Transverse colon (tissue), 4 donors: ENCODE results near the gene NBAS. TPM values are rescaled to one million over a fixed set of nuclear protein-coding genes. Genes with fewer than 3 reads are reported as not detected.
A peak's percentile ranks its signal among the peaks of the same experiment; 100 is the strongest.

ENCODE experiments used
- DNase-seq: peaks from one replicate; pipeline ENCODE4 v3.0.0-alpha.2; 2019
- H3K27ac ChIP-seq, 4 donors: fragments of 200-600 bp; sonication (generic); 2 replicates each; pipeline ENCODE4 v1.5.1; 2016 to 2018; ENCODE audit warnings: inconsistent platforms in 4 of 4
- H3K27me3 ChIP-seq: fragments of 200-600 bp; sonication (generic); 2 replicates; pipeline ENCODE4 v1.5.1; 2017; ENCODE audit warnings: inconsistent platforms
- H3K36me3 ChIP-seq, 4 donors: fragments of 200-600 bp; sonication (generic); 2 replicates each; pipeline ENCODE4 v1.5.1; 2017 to 2019; ENCODE audit warnings: inconsistent platforms in 4 of 4
- H3K4me1 ChIP-seq, 4 donors: fragments of 200-600 bp; sonication (generic); 2 replicates each; pipeline ENCODE4 v1.5.1; 2017 to 2020; ENCODE audit warnings: inconsistent platforms in 4 of 4
- H3K4me3 ChIP-seq, 4 donors: fragments of 200-600 bp; sonication (generic); 1 replicate in 1 of 4; 2 replicates in 3 of 4; pipeline versions ENCODE4 v1.5.1 to v1.6.1; 2017 to 2019; ENCODE audit warnings: inconsistent platforms in 4 of 4
- H3K9me3 ChIP-seq, 2 donors: fragments of 200-600 bp; sonication (generic); 2 replicates each; pipeline ENCODE4 v1.5.1; 2017 to 2019; ENCODE audit warnings: inconsistent platforms in 2 of 2
- EP300 ChIP-seq: sonication (generic); formaldehyde crosslinking; IDR thresholded peaks from one replicate; pipeline ENCODE4 v1.6.1; 2017; ENCODE audit warnings: antibody characterized with exemption, low read depth
- POLR2A ChIP-seq: fragments of 450-650 bp; IDR thresholded peaks from one replicate; pipeline ENCODE4 v1.6.1; 2016; ENCODE audit warnings: antibody characterized with exemption, mild to moderate bottlenecking, moderate library complexity
- POLR2AphosphoS5 ChIP-seq, 3 donors: sonication (generic); formaldehyde crosslinking; IDR thresholded peaks; one replicate each; pipeline ENCODE4 v1.6.1; 2016; ENCODE audit warnings: antibody characterized with exemption in 3 of 3
- WGBS, 2 donors: methylation state at CpG; one replicate each; pipeline ENCODE4 v1.1.5; 2018; ENCODE audit warnings: low coverage in 1 of 2; 5-methylcytosine and 5-hydroxymethylcytosine counted together
- in situ Hi-C, 4 donors: fragments of 200-750 bp; cut with MboI; loops; one replicate each; pipeline versions ENCODE4 v1.15.0 to v1.15.1; 2017; ENCODE audit warnings: low sequenced_read_pairs in 3 of 4, low pct_ligation_motif_present in 1 of 4, low pct_unique_long_range_greater_than_20kb in 1 of 4
- intact Hi-C: fragments of 100-400 bp; cut with DNase I; formaldehyde crosslinking; loops from one replicate; pipeline ENCODE4 v1.15.1; 2023; ENCODE audit warnings: low total_unique reads
- total RNA-seq, 4 donors: library from RNA; depleted of rRNA; stranded (reverse); fragments of >200 nt; gene quantifications; one replicate each; pipeline ENCODE4 v1.1.0, GENCODE V29; 2016
- TF ChIP-seq, protein P1 (sequence below), 5 experiments: fragments of 200-600 bp in 3 of 5; fragments of 450-650 bp in 2 of 5; sonication (generic) in 3 of 5; IDR thresholded peaks; 1 replicate in 2 of 5; 2 replicates in 3 of 5; pipeline ENCODE4 v1.5.1; 2016 to 2017; ENCODE audit warnings: antibody characterized with exemption in 5 of 5, inconsistent platforms in 3 of 5, mild to moderate bottlenecking in 2 of 5, moderate library complexity in 1 of 5

The NBAS gene
- total RNA-seq, 4 donors from 2014 or later, result 30.6 to 43.2 (median 34.5) TPM

DNA sequence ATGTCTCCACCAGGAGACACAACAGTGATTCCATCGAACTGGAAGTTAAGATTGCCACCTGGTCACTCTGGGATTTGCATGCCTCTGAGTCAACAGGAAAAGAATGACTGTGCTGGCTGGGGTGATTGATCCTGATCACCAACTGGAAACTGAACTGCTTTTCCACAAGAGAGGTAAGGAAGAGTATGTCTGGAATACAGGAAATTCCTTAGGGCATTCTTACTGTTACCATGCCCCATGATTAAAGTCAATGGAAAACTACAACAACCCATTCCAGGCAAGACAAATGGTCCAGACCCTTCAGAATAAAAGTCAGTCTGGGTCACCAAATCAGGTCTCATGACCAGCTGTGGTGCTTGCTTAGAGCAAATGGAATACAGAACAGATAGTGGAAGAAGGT is 18.5 kb upstream of the NBAS start:
- H3K4me1 ChIP-seq, result no peaks in the 10 kb centered on the region
- H3K9me3 ChIP-seq, result no peaks in the 10 kb centered on the region
- intact Hi-C loops (no loop called here), in situ Hi-C loops (no loop called here)
- no peak overlapping the region for H3K27ac ChIP-seq
- 67 to 78% methylated on average over 1 of the region's 1 CpG for WGBS, 2 donors
- no peak for TF ChIP-seq EP300
- TF ChIP-seq, protein P1, sequence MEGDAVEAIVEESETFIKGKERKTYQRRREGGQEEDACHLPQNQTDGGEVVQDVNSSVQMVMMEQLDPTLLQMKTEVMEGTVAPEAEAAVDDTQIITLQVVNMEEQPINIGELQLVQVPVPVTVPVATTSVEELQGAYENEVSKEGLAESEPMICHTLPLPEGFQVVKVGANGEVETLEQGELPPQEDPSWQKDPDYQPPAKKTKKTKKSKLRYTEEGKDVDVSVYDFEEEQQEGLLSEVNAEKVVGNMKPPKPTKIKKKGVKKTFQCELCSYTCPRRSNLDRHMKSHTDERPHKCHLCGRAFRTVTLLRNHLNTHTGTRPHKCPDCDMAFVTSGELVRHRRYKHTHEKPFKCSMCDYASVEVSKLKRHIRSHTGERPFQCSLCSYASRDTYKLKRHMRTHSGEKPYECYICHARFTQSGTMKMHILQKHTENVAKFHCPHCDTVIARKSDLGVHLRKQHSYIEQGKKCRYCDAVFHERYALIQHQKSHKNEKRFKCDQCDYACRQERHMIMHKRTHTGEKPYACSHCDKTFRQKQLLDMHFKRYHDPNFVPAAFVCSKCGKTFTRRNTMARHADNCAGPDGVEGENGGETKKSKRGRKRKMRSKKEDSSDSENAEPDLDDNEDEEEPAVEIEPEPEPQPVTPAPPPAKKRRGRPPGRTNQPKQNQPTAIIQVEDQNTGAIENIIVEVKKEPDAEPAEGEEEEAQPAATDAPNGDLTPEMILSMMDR (IDR thresholded peaks at IDR 0.05), result no peak
- DNase-seq, result no peak
- no peaks in the 10 kb centered on the region for H3K36me3 ChIP-seq
- no peaks in the 10 kb centered on the region for H3K27me3 ChIP-seq
- H3K4me3 ChIP-seq, result no peak overlapping the region

DNA sequence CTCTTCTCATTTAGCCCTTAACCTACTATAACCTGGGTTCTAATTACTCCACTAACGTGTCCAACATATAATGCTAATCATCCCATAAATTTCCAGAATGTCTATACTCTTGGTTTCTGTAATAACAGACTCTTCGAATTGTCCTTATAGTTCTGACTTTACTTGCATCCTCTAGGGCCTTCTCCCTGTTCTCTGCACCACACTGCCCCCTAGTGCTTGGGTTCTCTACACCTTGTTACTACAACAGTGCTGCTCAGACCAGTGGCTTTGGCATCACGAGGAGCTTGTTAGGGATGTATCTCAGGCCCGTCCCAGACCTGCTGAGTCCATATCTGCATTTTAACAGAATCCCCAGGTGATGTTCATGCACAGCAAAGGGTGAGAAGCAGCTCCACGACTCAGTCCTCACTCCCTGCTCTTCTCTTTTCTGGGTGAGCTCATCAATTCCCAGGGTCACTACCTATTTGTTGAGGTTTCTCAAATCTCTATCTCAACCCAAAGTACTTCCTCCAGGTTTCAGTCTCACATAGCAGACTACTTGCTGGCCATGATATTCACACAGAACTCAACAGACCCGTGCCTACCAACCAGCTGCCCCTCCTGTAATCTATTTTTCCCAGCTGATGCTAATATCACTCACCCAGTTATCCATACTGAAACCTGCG is 16.1 kb upstream of the NBAS start:
- H3K27ac ChIP-seq, result no peak overlapping the region
- WGBS, 2 donors, result 15 to 23% methylated on average over 5 to 7 of the region's 7 CpGs
- H3K36me3 ChIP-seq, result no peaks in the 10 kb centered on the region
- DNase-seq, result peak; percentile 91
- no peak for TF ChIP-seq POLR2A
- TF ChIP-seq, protein P1 (IDR thresholded peaks at IDR 0.05), result peak; percentile 67 to 79 (median 69)
- no peaks in the 10 kb centered on the region for H3K9me3 ChIP-seq
- H3K4me1 ChIP-seq, result no peaks in the 10 kb centered on the region
- no peaks in the 10 kb centered on the region for H3K27me3 ChIP-seq
- in situ Hi-C loops (no loop called here), intact Hi-C loops (no loop called here)
- no peak overlapping the region for H3K4me3 ChIP-seq

DNA sequence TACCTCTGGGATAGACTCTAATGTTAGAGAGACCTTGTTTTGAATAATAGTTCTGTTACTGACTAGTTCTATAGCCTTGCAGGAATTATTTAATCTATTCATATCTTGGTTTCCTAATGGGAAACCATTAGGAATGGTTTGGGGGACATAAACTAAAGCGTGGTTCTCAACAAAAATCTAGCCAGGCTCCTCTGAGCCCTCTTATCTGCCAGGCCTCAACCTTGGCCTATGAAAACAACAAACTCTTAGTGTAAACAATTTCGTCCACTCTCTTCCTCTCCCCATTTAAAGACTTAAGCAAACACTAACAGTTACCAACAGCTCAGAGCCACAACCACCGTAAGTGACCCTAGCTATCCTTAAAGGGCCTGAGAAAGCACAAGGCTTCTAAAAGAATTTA is 10.6 kb upstream of the NBAS start:
- no peak for DNase-seq
- no peaks in the 10 kb centered on the region for H3K9me3 ChIP-seq
- in situ Hi-C loops (no loop called here), intact Hi-C loops (no loop called here)
- TF ChIP-seq POLR2AphosphoS5 (IDR thresholded peaks at IDR 0.05) (no peak), EP300 (no peak), POLR2A (no peak)
- TF ChIP-seq, protein P1 (IDR thresholded peaks at IDR 0.05), result no peak
- H3K36me3 ChIP-seq, result no peaks in the 10 kb centered on the region
- no peak overlapping the region for H3K4me3 ChIP-seq
- H3K27ac ChIP-seq, result no peak overlapping the region
- H3K27me3 ChIP-seq, result no peaks in the 10 kb centered on the region
- no peaks in the 10 kb centered on the region for H3K4me1 ChIP-seq
- 69 to 86% methylated on average over 1 to 3 of the region's 3 CpGs for WGBS, 2 donors

DNA sequence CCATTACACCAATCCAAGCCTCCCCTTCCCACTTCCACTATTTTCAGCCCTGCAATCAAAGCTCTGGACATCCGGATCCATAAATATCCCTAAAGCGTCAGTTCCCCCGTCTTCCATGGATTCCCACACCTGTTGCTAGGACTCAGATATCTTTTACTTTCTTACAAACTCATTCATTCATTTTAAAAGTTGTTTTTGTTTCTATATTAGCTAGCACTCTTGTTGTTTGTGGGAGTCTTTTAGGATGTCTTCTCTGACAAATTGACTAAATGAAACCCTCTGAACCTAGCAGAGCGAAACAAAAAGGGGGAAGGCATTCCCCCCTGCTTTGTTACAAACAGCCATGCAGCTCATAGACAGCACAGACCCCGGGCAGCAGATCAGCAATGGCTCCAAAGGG is 9.0 kb upstream of the NBAS start:
- Histone ChIP-seq H3K4me3 (no peak overlapping the region), H3K4me1 (no peaks in the 10 kb centered on the region), H3K27ac (no peak overlapping the region), H3K9me3 (no peaks in the 10 kb centered on the region), H3K27me3 (no peaks in the 10 kb centered on the region), H3K36me3 (no peaks in the 10 kb centered on the region)
- DNase-seq, result no peak
- in situ Hi-C loops (no loop called here), intact Hi-C loops (no loop called here)
- no peak for TF ChIP-seq POLR2A
- no peak for TF ChIP-seq EP300
- TF ChIP-seq POLR2AphosphoS5 (IDR thresholded peaks at IDR 0.05), result no peak
- TF ChIP-seq, protein P1 (IDR thresholded peaks at IDR 0.05), result no peak
- WGBS, 2 donors, result 60 to 62% methylated on average over 5 of the region's 5 CpGs
